ENCODE results near the gene ARHGAP44.
A peak's percentile ranks its signal among the peaks of the same experiment; 100 is the strongest.

DNA sequence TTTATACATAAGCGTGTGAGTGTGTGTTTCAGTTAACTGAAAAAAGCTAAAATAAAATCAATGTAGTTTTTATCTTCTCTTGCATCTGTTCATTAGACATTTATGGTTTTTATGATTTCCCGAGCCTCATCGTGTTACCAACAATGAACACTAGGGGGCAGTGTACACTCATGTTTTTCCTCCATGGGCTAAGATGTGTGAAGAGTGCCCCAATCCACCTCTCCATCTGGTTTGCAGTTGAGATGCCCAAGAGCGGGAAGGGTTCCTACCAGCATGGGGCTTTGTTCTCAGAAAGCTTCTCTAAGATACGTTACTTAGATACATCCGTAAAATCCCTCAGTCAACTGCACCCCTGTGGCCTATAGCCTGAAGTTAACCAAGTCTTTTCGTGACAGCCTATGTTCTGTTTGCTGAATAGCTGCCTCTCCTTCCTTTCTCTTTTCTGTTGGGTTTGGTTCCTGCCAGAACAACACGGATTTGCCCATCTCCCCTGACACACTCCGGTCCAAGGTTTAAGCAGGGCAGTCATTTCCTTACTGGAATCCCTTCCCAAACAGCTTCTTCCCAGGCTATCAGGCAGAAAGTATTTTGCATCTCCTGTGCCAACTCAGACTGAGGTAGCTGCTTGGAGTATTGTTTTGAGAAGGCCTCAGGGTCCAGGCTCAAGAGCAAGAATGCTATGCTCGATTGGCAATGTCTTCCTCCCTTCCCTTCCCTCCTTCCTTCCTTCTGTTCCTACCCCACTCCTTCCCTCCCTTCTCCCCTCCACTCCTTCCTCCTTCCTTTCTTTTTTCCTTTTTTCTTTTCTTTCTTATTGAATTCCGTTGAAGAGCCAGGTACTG is 241.4 kb downstream of the ARHGAP44 start:
- TF ChIP-seq CTCF (conservative IDR thresholded peaks at IDR 0.05; ENCODE audit: low read depth, low read length) (peak; percentile 73), RAD21 (IDR thresholded peaks at IDR 0.05; ENCODE audit: low read length) (peak; percentile 58), CEBPB (IDR thresholded peaks at IDR 0.05; ENCODE audit: low read depth, low read length) (no peak), MAFK (IDR thresholded peaks at IDR 0.05; ENCODE audit: low read depth, low read length) (no peak), POLR2A (IDR thresholded peaks at IDR 0.05; ENCODE audit: low read depth, low read length) (no peak), BHLHE40 (IDR thresholded peaks at IDR 0.05; ENCODE audit: low read depth, low read length) (no peak), USF2 (IDR thresholded peaks at IDR 0.05; ENCODE audit: low read depth, low read length) (no peak), RFX5 (IDR thresholded peaks at IDR 0.05; ENCODE audit: low read depth, low read length) (no peak), MAZ (IDR thresholded peaks at IDR 0.05; ENCODE audit: borderline replicate concordance, low read depth, low read length) (no peak), MXI1 (IDR thresholded peaks at IDR 0.05; ENCODE audit: borderline replicate concordance, low read depth, low read length) (no peak), SMC3 (IDR thresholded peaks at IDR 0.05; ENCODE audit: low read depth, low read length) (no peak; the same call in 1 of the 2 replicates)
- TF ChIP-seq, protein P1, sequence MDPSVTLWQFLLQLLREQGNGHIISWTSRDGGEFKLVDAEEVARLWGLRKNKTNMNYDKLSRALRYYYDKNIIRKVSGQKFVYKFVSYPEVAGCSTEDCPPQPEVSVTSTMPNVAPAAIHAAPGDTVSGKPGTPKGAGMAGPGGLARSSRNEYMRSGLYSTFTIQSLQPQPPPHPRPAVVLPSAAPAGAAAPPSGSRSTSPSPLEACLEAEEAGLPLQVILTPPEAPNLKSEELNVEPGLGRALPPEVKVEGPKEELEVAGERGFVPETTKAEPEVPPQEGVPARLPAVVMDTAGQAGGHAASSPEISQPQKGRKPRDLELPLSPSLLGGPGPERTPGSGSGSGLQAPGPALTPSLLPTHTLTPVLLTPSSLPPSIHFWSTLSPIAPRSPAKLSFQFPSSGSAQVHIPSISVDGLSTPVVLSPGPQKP (IDR thresholded peaks at IDR 0.05; ENCODE audit: borderline replicate concordance, low read depth, low read length): no peak

All from IMR-90 (cell line).